Spinal cord (tissue), 10 donors: ENCODE measurements around the gene AUTS2. TPM values are rescaled to one million over a fixed set of nuclear protein-coding genes. Genes with fewer than 3 reads are reported as not detected.

ENCODE experiments used
- DNase-seq, 6 donors: peaks; one replicate each; pipeline versions ENCODE4 v3.0.0 to v3.0.0-alpha.2; 2013 to 2015; ENCODE audit warnings: low spot score in 6 of 6, low read depth in 4 of 6
- H3K27ac ChIP-seq: one replicate; pipeline ENCODE4 v1.5.1; 2013; ENCODE audit warnings: low read depth, low read length, control low read depth
- H3K27me3 ChIP-seq: one replicate; pipeline ENCODE4 v1.6.1; 2013; ENCODE audit warnings: low read length; ENCODE audit not compliant: control insufficient read depth, insufficient read depth
- H3K36me3 ChIP-seq: one replicate; pipeline ENCODE4 v1.6.1; 2013; ENCODE audit warnings: low read length; ENCODE audit not compliant: control insufficient read depth, insufficient read depth
- H3K4me1 ChIP-seq: one replicate; pipeline ENCODE4 v1.6.1; 2013; ENCODE audit warnings: low read length; ENCODE audit not compliant: control insufficient read depth, insufficient read depth
- H3K4me3 ChIP-seq: one replicate; pipeline ENCODE4 v1.5.1; 2013; ENCODE audit warnings: low read depth, low read length, control low read depth
- H3K9me3 ChIP-seq: one replicate; pipeline ENCODE4 v1.6.1; 2013; ENCODE audit warnings: low read length; ENCODE audit not compliant: control insufficient read depth, insufficient read depth
- WGBS: methylation state at CpG from one replicate; pipeline ENCODE4 v1.1.5; 2013; ENCODE audit warnings: missing lambda C conversion rate; ENCODE audit not compliant: insufficient coverage; 5-methylcytosine and 5-hydroxymethylcytosine counted together
- polyA plus RNA-seq, 2 donors: library from polyadenylated mRNA; unstranded; fragments of 120-200 nt; gene quantifications; one replicate each; pipeline ENCODE4 v1.2.1, GENCODE V29; 2013; ENCODE audit not compliant: insufficient read length in 2 of 2
- total RNA-seq, 2 donors: library from RNA; depleted of rRNA in 1 of 2; stranded (reverse); fragments of 120-200 nt in 1 of 2; fragments of >200 nt in 1 of 2; gene quantifications; one replicate each; pipeline versions ENCODE4 v1.2.3 to v1.2.4, GENCODE V29; 2013 to 2014
- donor health status: healthy.

AUTS2 gene
- total and polyA plus RNA-seq, 4 donors = 56.2 to 214 (median 135) TPM

DNA sequence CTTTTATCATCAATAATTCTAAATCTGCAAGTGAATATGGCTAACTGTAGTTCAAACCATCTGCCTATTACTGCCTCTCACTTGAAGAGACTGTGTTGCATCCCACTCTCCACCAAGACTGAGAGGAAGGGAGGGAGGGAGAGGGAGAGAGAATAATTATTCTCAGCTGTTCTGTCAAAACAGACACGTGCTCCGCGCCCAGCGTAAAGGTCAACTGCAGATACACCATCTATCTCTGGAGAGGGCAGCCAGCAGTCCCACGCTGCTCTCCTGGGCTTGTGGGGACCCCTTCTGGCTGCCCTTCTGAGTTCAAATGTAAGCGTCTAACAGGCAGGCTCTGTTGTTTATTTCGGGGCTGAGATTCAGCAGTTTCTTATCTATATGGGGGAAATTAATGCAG lies 908.2 kb downstream of the AUTS2 start:
- Histone ChIP-seq H3K27me3 (no peaks in the 10 kb centered on the region), H3K4me3 (no peak overlapping the region), H3K27ac (no peak overlapping the region), H3K9me3 (no peaks in the 10 kb centered on the region), H3K4me1 (peaks cover 4% of the 10 kb centered on the region), H3K36me3 (no peaks in the 10 kb centered on the region)
- WGBS = 62% methylated on average over 7 of the region's 7 CpGs
- peak in 2 of 6 donors; percentile 46 to 51 for DNase-seq

DNA sequence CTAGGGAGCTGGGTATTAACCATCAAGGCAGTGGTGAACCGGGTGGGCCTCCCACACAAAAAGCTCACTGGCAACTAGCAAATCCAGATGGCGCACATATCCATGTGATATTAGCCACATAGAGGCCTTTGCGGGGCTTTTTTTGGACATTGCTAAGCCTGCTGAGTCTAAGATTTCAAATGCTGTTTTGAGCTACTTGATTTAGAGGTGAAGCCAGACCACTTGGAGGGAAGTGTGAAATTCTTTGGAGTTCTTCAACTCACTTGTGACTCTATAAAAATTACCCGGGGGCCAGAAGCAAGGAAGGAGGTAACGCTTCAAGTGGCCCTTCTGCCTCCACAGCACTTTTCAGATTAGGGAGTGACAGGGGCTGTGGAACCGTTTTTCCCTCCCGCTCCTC lies 913.9 kb downstream of the AUTS2 start:
- no peak for DNase-seq
- no peaks in the 10 kb centered on the region for H3K27me3 ChIP-seq
- WGBS = 80% methylated on average over 3 of the region's 7 CpGs
- no peak overlapping the region for H3K4me3 ChIP-seq
- no peak overlapping the region for H3K27ac ChIP-seq
- no peaks in the 10 kb centered on the region for H3K36me3 ChIP-seq
- H3K4me1 ChIP-seq = no peaks in the 10 kb centered on the region
- H3K9me3 ChIP-seq = no peaks in the 10 kb centered on the region

DNA sequence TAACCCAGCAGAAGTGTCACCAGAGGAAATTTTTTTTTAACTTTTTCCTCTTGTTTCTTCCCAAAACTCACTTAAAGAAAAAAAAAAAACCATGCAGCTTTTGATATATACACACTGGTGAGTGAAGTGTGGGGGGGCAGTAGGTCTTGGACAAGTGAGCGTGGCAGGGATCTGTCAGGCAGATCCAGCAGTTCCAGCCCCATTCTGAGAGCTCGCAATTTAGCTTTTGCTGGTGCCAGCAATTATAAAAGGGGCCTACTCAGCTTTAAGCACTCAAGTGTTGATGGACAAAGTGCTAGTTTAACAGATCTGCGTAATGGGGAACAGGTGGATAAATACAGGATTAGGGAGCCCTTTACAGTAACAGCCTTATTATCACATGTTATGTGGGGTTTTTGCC lies 914.5 kb downstream of the AUTS2 start:
- Histone ChIP-seq H3K4me3 (no peak overlapping the region), H3K36me3 (no peaks in the 10 kb centered on the region), H3K27ac (no peak overlapping the region), H3K9me3 (no peaks in the 10 kb centered on the region), H3K27me3 (no peaks in the 10 kb centered on the region), H3K4me1 (no peaks in the 10 kb centered on the region)
- WGBS = 63% methylated on average over 2 of the region's 3 CpGs
- DNase-seq = no peak

DNA sequence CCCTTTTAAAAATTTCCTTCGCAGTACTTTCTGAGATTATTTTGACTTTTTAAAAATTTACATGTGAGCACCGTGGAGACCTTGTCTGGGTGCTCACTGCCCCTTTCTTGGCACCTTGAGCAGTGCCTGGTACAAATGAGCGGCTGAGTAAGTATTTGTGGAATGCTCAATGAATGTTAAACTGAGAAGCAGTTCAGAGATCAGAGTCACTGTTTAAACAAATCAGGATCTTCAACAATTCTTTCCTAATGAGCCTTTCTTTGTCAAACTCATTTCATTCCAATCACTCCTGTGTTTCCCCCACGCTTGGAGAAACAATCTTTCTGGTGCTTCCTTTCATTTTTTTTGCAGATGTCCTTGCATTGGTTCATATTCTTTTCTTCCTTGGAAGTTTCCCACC lies 922.3 kb downstream of the AUTS2 start:
- Histone ChIP-seq H3K27ac (no peak overlapping the region), H3K9me3 (no peaks in the 10 kb centered on the region), H3K27me3 (no peaks in the 10 kb centered on the region), H3K4me1 (no peaks in the 10 kb centered on the region), H3K4me3 (no peak overlapping the region), H3K36me3 (no peaks in the 10 kb centered on the region)
- 73% methylated on average over 2 of the region's 4 CpGs for WGBS
- DNase-seq = no peak

DNA sequence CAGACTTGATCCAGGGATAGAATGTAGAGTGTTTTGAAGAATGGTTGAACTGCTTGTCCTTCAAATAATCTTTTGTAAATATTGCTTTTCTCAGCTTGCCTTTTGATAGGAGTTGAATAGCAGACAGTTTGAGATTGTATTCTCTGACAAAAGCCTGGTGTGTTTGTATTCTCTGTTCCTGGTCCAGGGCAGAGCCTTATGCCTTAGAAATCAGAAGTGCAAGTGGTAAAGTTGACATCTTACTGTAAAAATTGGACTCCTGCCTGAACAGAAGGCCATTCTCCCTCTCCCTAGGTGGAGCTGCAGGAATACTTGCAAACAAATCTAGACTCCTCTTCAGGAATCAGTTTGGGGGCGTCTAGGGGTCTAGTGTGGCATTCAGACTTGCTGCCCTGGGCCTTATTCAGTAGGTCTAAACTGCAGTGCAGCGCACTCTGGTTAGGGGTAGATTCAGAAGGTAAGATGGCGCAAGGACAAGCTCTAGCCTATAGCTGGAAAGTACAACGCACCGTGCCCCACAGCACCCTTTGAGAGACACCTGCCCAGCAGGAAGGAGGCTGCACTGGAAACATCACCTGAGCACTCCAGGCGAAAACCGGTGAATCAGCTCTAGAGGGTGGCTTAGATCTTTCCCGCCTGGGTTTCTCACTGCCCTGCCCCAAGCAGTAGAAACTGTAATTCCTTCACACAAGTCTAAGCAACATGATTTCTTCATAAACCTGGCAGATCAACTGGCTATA lies 925.1 kb downstream of the AUTS2 start:
- no peaks in the 10 kb centered on the region for H3K36me3 ChIP-seq
- WGBS = 99% methylated on average over 7 of the region's 8 CpGs
- no peak overlapping the region for H3K27ac ChIP-seq
- H3K9me3 ChIP-seq = no peaks in the 10 kb centered on the region
- no peak for DNase-seq
- H3K4me3 ChIP-seq = no peak overlapping the region
- no peaks in the 10 kb centered on the region for H3K27me3 ChIP-seq
- no peaks in the 10 kb centered on the region for H3K4me1 ChIP-seq

DNA sequence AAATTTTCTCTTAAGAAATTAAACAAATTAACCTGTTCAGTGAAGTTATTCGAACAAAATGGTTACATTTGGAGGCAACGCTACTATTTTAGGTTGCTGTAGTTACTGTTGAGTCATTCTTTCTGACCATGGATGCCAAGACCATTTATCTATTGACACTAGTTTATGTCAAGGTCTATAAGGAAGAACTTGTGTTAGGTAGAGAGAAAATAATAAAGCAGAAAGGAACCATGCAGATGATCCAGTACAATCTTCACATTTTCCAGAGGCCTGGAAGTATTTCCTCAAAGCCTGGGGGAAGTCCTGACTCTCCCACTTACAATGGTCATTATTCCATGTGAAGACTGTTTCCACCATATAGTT lies 925.7 kb downstream of the AUTS2 start:
- Histone ChIP-seq H3K4me3 (no peak overlapping the region), H3K36me3 (no peaks in the 10 kb centered on the region), H3K27me3 (no peaks in the 10 kb centered on the region), H3K27ac (no peak overlapping the region), H3K4me1 (no peaks in the 10 kb centered on the region), H3K9me3 (no peaks in the 10 kb centered on the region)
- no peak for DNase-seq
- WGBS = no CpG with 5 or more reads among the region's 2 CpGs

DNA sequence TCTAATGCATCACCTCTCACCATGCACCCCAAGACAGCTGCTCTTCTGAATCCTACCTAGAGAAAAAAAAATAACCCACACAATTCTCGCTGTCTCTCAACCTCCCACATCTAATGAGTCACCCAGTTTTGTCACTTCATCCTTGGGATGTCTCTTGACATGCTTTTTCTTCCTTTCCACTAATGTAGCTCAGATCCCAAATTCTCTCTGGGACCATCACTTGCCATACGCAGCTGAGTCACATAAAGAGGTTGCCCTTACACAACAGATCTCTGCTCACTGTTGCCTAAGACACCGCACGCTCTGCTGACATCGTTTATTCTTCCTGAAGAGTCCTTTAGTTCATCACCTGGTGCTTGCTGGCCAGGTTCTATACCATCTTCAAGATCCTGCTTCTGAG lies 927.7 kb downstream of the AUTS2 start:
- peaks cover 10% of the 10 kb centered on the region for H3K4me1 ChIP-seq
- no peak overlapping the region for H3K27ac ChIP-seq
- no peak for DNase-seq
- H3K27me3 ChIP-seq = no peaks in the 10 kb centered on the region
- 93% methylated on average over 5 of the region's 5 CpGs for WGBS
- no peaks in the 10 kb centered on the region for H3K36me3 ChIP-seq
- no peak overlapping the region for H3K4me3 ChIP-seq
- no peaks in the 10 kb centered on the region for H3K9me3 ChIP-seq

DNA sequence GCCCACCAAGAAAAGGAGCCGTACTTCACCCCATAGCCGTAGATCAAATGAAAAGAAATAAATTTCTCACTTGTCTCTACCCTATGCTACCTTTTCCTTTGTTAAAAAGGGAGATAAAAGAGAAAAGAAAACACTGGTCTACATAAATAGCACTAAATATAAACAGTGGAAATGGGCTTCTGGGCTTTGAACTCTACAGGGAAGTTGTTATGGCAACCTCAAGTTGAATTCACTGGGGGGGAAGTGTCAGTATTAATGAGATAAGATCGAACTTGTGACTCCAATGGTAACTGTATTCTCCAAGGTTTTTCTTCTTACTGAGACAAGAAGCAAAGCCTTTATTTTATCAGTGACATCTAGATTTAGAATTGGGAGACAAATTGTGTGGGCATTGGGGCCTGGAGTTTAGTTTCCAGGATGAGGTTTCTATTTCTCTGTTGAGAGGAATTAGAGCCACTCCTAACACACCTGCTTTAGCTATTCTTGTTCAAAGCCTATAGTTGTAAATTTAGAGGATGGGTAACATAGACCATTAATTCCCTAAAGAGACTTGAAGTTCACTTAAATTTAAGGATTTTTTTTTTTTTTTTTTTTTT lies 929.3 kb downstream of the AUTS2 start:
- no CpG with 5 or more reads among the region's 3 CpGs for WGBS
- H3K27ac ChIP-seq = no peak overlapping the region

DNA sequence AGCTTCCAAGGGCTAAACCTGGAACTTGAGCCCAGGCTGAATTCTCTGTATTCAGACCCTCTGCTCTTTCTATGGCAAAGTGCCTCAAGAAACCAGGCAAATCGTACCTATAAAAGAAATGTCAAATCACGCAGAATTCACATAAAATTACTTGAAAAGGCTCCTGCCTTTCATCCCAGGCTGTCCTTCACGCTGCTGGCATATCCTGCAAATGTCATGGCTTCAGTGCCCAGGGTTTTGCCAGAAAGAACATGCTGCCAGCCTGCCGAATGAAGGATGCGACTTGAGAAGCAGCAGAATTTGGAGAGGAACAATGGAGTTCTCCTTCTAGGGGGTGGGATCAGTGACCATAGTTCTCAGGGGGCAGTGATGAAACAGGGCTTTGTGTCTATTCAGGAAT lies 931.2 kb downstream of the AUTS2 start:
- Histone ChIP-seq H3K4me1 (peaks cover 19% of the 10 kb centered on the region), H3K27ac (no peak overlapping the region), H3K4me3 (no peak overlapping the region), H3K27me3 (no peaks in the 10 kb centered on the region), H3K9me3 (no peaks in the 10 kb centered on the region), H3K36me3 (no peaks in the 10 kb centered on the region)
- 62% methylated on average over 4 of the region's 5 CpGs for WGBS
- peak in 1 of 6 donors; percentile 65 for DNase-seq

More for the DNA sequence above, 929.3 kb downstream of the AUTS2 start:
- Histone ChIP-seq H3K4me3 (no peak overlapping the region), H3K27me3 (no peaks in the 10 kb centered on the region), H3K36me3 (no peaks in the 10 kb centered on the region), H3K4me1 (peaks cover 10% of the 10 kb centered on the region), H3K9me3 (no peaks in the 10 kb centered on the region)
- DNase-seq = no peak

DNA sequence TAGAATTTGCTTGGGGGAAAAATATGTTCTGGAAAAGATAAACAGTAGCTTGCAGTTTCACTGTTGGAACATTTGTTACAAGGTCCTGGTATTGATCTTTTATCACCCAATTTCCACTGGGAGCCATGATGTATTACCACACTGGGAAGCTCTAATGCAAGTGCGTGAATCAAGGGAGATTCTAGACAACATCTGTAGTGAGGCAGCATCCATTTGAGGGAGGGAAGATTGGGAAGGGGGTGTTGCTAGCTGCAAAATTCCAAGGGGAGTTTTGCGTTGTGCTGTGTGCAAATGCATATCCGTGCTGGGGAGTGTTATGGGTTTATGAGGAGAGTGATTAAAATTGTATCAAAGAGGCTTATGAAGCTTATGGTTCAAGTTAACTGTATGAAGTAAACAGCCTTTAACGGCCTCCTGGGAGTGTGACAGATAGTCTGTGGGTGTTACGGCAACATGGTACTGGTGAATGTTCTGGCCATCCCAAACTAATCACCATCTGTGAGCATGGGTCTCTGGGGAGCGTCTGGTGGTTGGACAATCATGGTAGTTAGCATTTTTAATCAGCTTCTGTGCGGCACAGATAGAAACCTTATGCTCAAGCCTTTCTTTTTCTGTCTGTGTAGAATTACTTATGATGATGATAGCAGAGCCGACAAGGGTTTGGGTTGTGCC lies 931.8 kb downstream of the AUTS2 start:
- Histone ChIP-seq H3K27ac (no peak overlapping the region), H3K27me3 (no peaks in the 10 kb centered on the region), H3K36me3 (no peaks in the 10 kb centered on the region), H3K9me3 (no peaks in the 10 kb centered on the region), H3K4me1 (peaks cover 19% of the 10 kb centered on the region), H3K4me3 (no peak overlapping the region)
- WGBS = 66% methylated on average over 5 of the region's 8 CpGs
- DNase-seq = peak in 2 of 6 donors; percentile 78 to 87
